HG03060 (cell line): ENCODE measurements around the gene NXPH3.

Experiments used
- ATAC-seq: cut with Tn5 transposase; IDR thresholded peaks from one replicate; pipeline ENCODE4 v1.9.1; 2021; ENCODE audit warnings: low read depth, moderate number of reproducible peaks; ENCODE audit not compliant: unreplicated experiment

Gene NXPH3

DNA sequence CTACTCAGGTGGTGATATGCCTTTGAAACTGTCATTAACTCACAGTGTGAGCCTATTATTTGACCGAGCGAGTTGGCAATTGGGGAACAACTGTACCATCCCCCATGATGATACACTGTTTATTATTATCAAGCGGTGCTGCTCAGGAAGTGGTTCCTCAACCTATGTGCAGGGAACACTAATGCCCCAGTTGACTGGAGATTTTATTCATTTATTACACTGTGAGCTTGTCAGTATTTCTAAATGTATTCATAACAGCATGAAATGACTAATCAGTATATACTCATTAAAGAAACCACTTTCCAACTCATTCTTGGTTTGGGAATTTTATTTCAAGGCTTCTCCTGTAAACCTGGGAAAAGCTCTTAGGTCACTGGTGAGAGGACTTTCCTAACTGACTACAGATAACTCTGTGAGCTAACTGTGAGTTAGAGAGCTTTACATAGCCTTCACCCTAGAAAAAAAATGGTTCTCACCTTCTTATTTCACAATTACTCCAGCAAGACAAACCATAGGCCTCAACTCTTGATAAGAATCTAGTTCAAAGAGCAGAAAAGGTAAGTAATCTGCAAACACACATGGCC, 42.4 kb downstream of the NXPH3 start:
- no peak for ATAC-seq

DNA sequence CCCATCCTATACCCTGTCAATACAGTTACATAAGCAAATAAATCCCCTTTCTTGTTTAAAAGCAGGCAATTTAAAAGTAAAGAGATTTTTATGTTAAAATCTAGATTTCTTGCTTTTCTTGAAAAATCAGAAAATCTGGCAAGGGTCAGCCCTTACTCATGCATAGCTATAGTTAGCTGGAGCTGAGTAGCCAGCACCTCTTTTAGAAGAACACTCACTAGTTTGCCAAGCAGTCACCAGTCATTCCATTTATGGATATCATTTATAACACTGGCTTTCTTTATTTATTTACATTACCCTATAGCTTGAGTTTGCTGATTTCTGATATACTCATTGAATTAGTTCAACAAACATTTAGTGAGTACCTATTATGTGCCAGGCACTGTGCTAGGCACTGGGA, 45.7 kb downstream of the NXPH3 start:
- no peak for ATAC-seq

DNA sequence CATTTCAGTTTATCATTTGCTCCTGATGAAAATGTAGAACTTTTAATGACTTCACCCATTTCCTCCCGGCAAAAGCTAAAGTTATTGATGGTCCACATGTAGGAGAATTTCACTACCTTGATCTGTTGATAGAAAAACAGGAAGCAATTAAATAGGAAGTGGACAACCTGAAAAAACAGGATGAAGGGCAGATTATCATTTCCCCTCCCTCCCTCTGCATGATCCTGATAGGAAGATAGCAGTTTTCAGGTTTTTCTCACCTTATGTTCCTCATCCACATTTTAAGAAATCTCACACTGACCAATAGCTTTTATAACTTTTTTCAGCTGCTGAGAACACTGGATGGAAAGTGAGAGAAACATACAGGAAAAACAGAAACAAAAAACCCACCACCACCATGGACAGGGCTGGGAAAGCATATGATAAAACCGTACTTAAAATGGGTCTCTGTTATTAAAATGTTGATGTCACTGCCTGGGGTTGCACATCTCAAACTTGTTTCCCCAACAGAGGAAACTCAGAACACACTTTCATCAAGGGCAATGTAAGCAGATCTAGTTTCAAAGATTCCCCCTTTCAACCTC, 46.4 kb downstream of the NXPH3 start:
- ATAC-seq: no peak

DNA sequence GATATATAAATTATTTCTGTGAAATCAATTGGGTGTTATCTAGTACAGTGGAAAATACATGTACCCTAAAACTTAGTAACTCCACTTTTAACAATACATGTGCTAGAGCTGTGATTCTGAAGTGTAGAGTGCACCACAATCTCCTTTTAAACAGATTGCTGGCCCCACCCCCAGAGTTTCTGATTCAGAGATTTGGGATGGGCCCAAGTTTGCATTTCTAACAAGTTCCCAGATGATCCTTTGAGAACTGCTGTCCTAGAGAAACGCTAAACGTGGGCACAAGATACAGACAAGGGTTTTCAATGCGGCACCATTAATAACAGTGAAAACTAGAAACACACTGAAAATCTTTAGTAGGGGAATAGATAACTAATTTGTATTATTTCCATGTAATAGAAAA, 49.2 kb downstream of the NXPH3 start:
- no peak for ATAC-seq

DNA sequence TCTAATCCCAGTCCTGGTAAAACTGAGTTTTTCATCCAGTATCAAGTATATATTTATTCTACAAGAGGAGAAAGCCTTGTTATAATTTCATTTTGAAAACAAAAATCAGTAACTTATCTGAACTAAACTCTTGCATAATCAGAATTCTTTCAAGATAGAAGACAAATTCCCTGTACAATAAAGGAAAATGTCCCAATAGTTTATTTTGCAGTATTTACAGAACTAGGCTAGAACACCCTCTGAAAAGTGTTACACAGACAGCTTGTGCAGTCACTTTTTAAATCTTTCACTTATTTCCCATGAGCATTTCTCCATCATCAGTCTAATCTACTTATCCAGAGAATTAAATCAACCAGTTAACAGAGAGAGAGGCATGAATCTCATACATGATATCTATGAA, 53.8 kb downstream of the NXPH3 start:
- no peak for ATAC-seq

DNA sequence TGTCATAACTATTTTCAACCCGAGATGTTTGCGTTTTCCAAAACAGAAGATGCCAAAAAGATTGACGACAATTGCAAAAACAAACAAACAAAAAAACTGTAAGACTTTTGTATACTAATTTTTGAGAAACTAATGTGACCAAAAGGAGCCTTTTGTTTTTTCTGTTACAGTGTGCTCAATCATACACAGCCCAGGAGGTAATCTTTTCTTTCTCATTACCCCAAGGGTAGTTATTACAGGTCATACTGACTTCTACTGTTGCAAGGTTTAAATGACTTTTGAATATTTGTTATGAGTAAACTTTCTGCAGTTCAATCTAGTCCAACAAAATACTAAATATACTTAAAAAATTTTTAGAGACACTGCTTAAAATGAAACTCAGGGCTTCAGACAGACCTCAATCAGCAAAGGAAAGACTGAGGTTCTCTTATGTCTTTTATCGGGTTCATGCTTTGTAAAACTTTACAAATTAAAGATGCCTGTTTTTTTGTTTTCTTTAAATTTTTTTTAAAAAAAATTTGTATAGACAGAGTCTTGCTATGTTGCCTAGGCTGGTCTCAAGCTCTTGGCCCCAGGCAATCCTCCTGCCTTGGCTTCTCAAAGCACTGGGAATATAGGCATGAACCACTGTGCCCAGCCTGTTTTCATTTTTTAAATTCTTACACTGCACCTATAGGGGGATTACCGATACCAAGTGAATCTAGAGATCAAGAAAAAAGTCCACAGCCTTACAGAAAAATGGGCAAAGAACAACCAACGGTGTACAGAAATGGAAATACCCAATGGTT, 54.6 kb downstream of the NXPH3 start:
- ATAC-seq: no peak

DNA sequence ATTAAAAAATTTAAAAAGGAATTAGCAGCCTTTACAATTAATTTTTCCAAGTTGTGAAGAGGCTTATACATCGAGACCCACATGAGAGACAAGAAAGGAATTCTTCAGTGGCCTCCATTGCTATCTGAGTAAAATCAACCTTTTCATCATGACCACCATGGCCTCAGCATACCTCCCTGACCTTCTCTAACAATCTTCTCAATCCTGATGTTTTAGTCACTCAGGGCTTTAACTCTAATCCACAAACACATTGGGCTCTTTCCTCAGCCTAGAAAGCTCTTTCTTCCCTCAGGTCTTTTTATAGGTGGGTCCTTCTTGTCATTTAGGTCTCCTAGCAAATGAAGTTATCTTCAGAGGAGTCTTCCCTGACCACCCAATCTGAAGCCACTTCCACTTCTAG, 55.8 kb downstream of the NXPH3 start:
- no peak for ATAC-seq
